Left cardiac atrium (tissue), 4 donors: ENCODE data around the gene VTN. TPM values are rescaled to one million over a fixed set of nuclear protein-coding genes. Genes with fewer than 3 reads are reported as not detected.
"Not testable (repeated sequence)": the region's sequence is repeated elsewhere in the genome, so short reads cannot be mapped to it uniquely, and the experiment has no call there.

Experiments
- ATAC-seq, 2 donors: fragments of 200-7000 bp; cut with Tn5 transposase; one replicate each; pipeline ENCODE4 v1.9.1; 2020; ENCODE audit warnings: mild to moderate bottlenecking in 2 of 2, moderate library complexity in 2 of 2
- DNase-seq: peaks from one replicate; pipeline ENCODE4 v3.0.0-alpha.2; 2020
- intact Hi-C, 2 donors: fragments of 100-400 bp; cut with DNase I; formaldehyde crosslinking; loops; one replicate each; pipeline versions ENCODE4 v1.14.1 to v1.15.1; 2022 to 2023
- total RNA-seq, 2 donors: library from RNA; stranded (reverse); fragmentation: NEBNext Ultra II Directional; extraction: Animal tissue kit (Norgen Biotek cat#: 25700); gene quantifications; one replicate each; pipeline ENCODE4 v1.2.1, GENCODE V29; 2021
- donor health status: DM: no; HTN: yes; CAD: no.
- donor health status: DM: no; HTN: yes; CAD: no; lungs with severe emphysema.
- donor health status: DM: yes; HTN: yes; CAD: no.
- donor health status: Dilated cardiomyopathy.

The VTN gene
- total RNA-seq, 2 donors from 2014 or later: 14.3 to 24.3 TPM

- intact Hi-C loops: no loop called here
- DNase-seq: no peak
- no peak for ATAC-seq
Measured at GRCh38 chr17:28347261-28347891, 22.7 kb downstream of the VTN start.

GRCh38 chr17:28346746-28347246 lies 23.3 kb downstream of the VTN start:
- no peak for DNase-seq
- intact Hi-C loops: no loop called here
- ATAC-seq: peak; percentile 8 to 58

- intact Hi-C loops: no loop called here
- ATAC-seq: no peak
Measured at GRCh38 chr17:28346199-28346580, 23.9 kb downstream of the VTN start.

GRCh38 chr17:28345419-28346198 lies 24.5 kb downstream of the VTN start:
- DNase-seq: peak; percentile 66
- ATAC-seq: peak; percentile 39 to 72
- intact Hi-C loops: no loop called here

More at GRCh38 chr17:28346199-28346580, 23.9 kb downstream of the VTN start:
- DNase-seq: no peak

GRCh38 chr17:28344435-28344901 lies 25.6 kb downstream of the VTN start:
- DNase-seq (no peak), ATAC-seq (no peak)
- intact Hi-C loops: no loop called here

GRCh38 chr17:28344011-28344410 lies 26.1 kb downstream of the VTN start:
- intact Hi-C loops: no loop called here
- ATAC-seq: no peak
- DNase-seq: no peak

GRCh38 chr17:28343491-28343932 lies 26.6 kb downstream of the VTN start:
- intact Hi-C loops: no loop called here
- DNase-seq: no peak
- no peak for ATAC-seq

GRCh38 chr17:28342313-28342712 lies 27.8 kb downstream of the VTN start:
- intact Hi-C loops: no loop called here
- DNase-seq: no peak
- ATAC-seq: no peak

- DNase-seq (no peak), ATAC-seq (no peak)
- intact Hi-C loops: no loop called here
Measured at GRCh38 chr17:28341516-28341915, 28.6 kb downstream of the VTN start.

- intact Hi-C loops: no loop called here
- no peak for ATAC-seq
- DNase-seq: no peak
Measured at GRCh38 chr17:28340374-28340773, 29.7 kb downstream of the VTN start.

- ATAC-seq (no peak), DNase-seq (no peak)
- intact Hi-C loops: no loop called here
Measured at GRCh38 chr17:28339431-28339830, 30.7 kb downstream of the VTN start.

- ATAC-seq, DNase-seq, intact Hi-C loops: not testable (repeated sequence)
Measured at GRCh38 chr17:28338769-28339212, 31.3 kb downstream of the VTN start.

- ATAC-seq (no peak), DNase-seq (peak; percentile 44)
- intact Hi-C loops: no loop called here
Measured at GRCh38 chr17:28338056-28338768, 31.9 kb downstream of the VTN start.

- ATAC-seq (peak; percentile 9 to 54), DNase-seq (peak; percentile 86)
- intact Hi-C loops: no loop called here
Measured at GRCh38 chr17:28335959-28336871, 33.9 kb downstream of the VTN start.

- ATAC-seq (peak; percentile 97), DNase-seq (peak; percentile 100)
- intact Hi-C loops: no loop called here
Measured at GRCh38 chr17:28335201-28335958, 34.7 kb downstream of the VTN start, which contains the start of the genes IFT20 and TNFAIP1. IFT20 (minus strand) TSS chr17:28335472; CDS start chr17:28331985, 3,487 bp downstream. TNFAIP1 (plus strand) TSS chr17:28335761; CDS start chr17:28339522, 3,761 bp downstream.

- ATAC-seq (no peak), DNase-seq (no peak)
- intact Hi-C loops: no loop called here
Measured at GRCh38 chr17:28334666-28335200, 35.4 kb downstream of the VTN start.

- intact Hi-C loops: no loop called here
- ATAC-seq (no peak), DNase-seq (no peak)
Measured at GRCh38 chr17:28334171-28334570, 35.9 kb downstream of the VTN start.
